ENCODE data around the gene SOAT1.

The SOAT1 gene

GRCh38 chr1:179298952-179299351 is 5.4 kb downstream of the SOAT1 start:
- TF ChIP-seq CEBPB (IDR thresholded peaks at IDR 0.05), result no peak

DNA sequence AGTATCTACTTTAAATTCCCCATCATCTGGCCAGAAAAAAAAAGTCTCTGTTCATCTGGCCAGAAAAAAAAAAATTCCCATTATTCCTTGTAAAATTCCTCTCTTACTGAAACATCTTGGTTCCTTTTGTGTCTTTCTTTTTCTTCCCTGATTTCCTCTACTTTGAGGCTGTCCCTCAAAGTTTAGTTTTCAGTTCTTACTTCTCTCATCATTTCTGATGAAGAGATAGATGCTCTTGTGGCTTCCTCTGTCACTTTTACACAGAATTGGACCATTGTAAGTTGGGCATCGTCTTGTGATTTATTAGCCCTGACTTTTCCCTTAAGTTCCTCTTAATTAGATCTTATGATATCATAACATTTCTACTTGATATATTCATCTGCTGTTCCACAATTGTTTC is 6.5 kb downstream of the SOAT1 start:
- TF ChIP-seq FOXM1 (IDR thresholded peaks at IDR 0.05; ENCODE audit: borderline replicate concordance, low read depth), result no peak
- TF ChIP-seq, protein P1, sequence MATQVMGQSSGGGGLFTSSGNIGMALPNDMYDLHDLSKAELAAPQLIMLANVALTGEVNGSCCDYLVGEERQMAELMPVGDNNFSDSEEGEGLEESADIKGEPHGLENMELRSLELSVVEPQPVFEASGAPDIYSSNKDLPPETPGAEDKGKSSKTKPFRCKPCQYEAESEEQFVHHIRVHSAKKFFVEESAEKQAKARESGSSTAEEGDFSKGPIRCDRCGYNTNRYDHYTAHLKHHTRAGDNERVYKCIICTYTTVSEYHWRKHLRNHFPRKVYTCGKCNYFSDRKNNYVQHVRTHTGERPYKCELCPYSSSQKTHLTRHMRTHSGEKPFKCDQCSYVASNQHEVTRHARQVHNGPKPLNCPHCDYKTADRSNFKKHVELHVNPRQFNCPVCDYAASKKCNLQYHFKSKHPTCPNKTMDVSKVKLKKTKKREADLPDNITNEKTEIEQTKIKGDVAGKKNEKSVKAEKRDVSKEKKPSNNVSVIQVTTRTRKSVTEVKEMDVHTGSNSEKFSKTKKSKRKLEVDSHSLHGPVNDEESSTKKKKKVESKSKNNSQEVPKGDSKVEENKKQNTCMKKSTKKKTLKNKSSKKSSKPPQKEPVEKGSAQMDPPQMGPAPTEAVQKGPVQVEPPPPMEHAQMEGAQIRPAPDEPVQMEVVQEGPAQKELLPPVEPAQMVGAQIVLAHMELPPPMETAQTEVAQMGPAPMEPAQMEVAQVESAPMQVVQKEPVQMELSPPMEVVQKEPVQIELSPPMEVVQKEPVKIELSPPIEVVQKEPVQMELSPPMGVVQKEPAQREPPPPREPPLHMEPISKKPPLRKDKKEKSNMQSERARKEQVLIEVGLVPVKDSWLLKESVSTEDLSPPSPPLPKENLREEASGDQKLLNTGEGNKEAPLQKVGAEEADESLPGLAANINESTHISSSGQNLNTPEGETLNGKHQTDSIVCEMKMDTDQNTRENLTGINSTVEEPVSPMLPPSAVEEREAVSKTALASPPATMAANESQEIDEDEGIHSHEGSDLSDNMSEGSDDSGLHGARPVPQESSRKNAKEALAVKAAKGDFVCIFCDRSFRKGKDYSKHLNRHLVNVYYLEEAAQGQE (IDR thresholded peaks at IDR 0.05; ENCODE audit: low read depth), result no peak
- no peak for TF ChIP-seq NFIC (IDR thresholded peaks at IDR 0.05)
- TF ChIP-seq, protein P2, sequence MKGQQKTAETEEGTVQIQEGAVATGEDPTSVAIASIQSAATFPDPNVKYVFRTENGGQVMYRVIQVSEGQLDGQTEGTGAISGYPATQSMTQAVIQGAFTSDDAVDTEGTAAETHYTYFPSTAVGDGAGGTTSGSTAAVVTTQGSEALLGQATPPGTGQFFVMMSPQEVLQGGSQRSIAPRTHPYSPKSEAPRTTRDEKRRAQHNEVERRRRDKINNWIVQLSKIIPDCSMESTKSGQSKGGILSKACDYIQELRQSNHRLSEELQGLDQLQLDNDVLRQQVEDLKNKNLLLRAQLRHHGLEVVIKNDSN (IDR thresholded peaks at IDR 0.05), result no peak
- TF ChIP-seq TAF1 (IDR thresholded peaks at IDR 0.05; ENCODE audit: low read depth), result no peak
- no peak for TF ChIP-seq RAD21 (IDR thresholded peaks at IDR 0.05; ENCODE audit: low read depth)
- TF ChIP-seq TEAD4 (IDR thresholded peaks at IDR 0.05), result no peak

- TF ChIP-seq CREB1 (IDR thresholded peaks at IDR 0.05; ENCODE audit: low read depth) (no peak), ZBTB7A (IDR thresholded peaks at IDR 0.05; ENCODE audit: low read depth) (no peak), TCF12 (IDR thresholded peaks at IDR 0.05; ENCODE audit: low read depth) (no peak), FOXM1 (IDR thresholded peaks at IDR 0.05; ENCODE audit: borderline replicate concordance, low read depth) (no peak), MAX (IDR thresholded peaks at IDR 0.05) (no peak), EP300 (IDR thresholded peaks at IDR 0.05; ENCODE audit: borderline replicate concordance) (no peak), EGR1 (IDR thresholded peaks at IDR 0.05) (no peak), CEBPB (IDR thresholded peaks at IDR 0.05) (no peak)
- TF ChIP-seq, protein P2 (IDR thresholded peaks at IDR 0.05), result no peak
- TF ChIP-seq, protein P1 (IDR thresholded peaks at IDR 0.05; ENCODE audit: low read depth), result no peak
Measured at GRCh38 chr1:179302070-179302469, 8.5 kb downstream of the SOAT1 start.

- TF ChIP-seq TCF12 (IDR thresholded peaks at IDR 0.05; ENCODE audit: low read depth) (no peak), RAD21 (IDR thresholded peaks at IDR 0.05; ENCODE audit: low read depth) (no peak), ZBTB7A (IDR thresholded peaks at IDR 0.05; ENCODE audit: low read depth) (no peak)
Measured at GRCh38 chr1:179303200-179303785, 9.7 kb downstream of the SOAT1 start.

DNA sequence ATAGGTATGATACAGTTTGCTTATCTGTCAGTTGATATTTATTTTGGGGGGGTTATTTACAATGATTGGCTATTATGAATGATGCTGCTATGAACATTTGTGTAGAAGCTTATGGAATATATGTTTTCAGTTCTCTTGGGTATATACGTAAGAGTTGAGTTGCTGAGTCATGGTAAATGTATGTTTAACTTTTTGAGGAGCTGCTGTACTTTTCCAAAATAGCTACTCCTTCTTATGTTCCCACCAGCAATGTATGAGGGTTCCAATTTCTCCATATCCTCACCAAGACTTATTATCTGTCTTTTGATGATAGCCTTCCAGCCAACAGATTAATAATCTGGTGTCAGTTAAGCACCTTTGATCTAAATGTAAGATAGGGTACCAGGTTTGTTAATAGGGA is 11.9 kb downstream of the SOAT1 start:
- no peak for TF ChIP-seq NFIC (IDR thresholded peaks at IDR 0.05)
- no peak for TF ChIP-seq TAF1 (IDR thresholded peaks at IDR 0.05; ENCODE audit: low read depth)
- TF ChIP-seq RAD21 (IDR thresholded peaks at IDR 0.05; ENCODE audit: low read depth), result no peak
- TF ChIP-seq EP300 (IDR thresholded peaks at IDR 0.05; ENCODE audit: borderline replicate concordance), result no peak
- TF ChIP-seq CREB1 (IDR thresholded peaks at IDR 0.05; ENCODE audit: low read depth), result no peak
- TF ChIP-seq, protein P1 (IDR thresholded peaks at IDR 0.05; ENCODE audit: low read depth), result no peak
- no peak for TF ChIP-seq TCF12 (IDR thresholded peaks at IDR 0.05; ENCODE audit: low read depth)
- TF ChIP-seq, protein P2 (IDR thresholded peaks at IDR 0.05), result no peak
- no peak for TF ChIP-seq YY1 (IDR thresholded peaks at IDR 0.05; ENCODE audit: low read depth)
- TF ChIP-seq CEBPB (IDR thresholded peaks at IDR 0.05), result no peak
- TF ChIP-seq EGR1 (IDR thresholded peaks at IDR 0.05), result no peak
- no peak for TF ChIP-seq ZBTB7A (IDR thresholded peaks at IDR 0.05; ENCODE audit: low read depth)
- no peak for TF ChIP-seq MAX (IDR thresholded peaks at IDR 0.05)
- TF ChIP-seq FOXM1 (IDR thresholded peaks at IDR 0.05; ENCODE audit: borderline replicate concordance, low read depth), result no peak
